ENCODE measurements around the gene PKHD1. TPM values are rescaled to one million over a fixed set of nuclear protein-coding genes. Genes with fewer than 3 reads are reported as not detected.

The PKHD1 gene, protein sequence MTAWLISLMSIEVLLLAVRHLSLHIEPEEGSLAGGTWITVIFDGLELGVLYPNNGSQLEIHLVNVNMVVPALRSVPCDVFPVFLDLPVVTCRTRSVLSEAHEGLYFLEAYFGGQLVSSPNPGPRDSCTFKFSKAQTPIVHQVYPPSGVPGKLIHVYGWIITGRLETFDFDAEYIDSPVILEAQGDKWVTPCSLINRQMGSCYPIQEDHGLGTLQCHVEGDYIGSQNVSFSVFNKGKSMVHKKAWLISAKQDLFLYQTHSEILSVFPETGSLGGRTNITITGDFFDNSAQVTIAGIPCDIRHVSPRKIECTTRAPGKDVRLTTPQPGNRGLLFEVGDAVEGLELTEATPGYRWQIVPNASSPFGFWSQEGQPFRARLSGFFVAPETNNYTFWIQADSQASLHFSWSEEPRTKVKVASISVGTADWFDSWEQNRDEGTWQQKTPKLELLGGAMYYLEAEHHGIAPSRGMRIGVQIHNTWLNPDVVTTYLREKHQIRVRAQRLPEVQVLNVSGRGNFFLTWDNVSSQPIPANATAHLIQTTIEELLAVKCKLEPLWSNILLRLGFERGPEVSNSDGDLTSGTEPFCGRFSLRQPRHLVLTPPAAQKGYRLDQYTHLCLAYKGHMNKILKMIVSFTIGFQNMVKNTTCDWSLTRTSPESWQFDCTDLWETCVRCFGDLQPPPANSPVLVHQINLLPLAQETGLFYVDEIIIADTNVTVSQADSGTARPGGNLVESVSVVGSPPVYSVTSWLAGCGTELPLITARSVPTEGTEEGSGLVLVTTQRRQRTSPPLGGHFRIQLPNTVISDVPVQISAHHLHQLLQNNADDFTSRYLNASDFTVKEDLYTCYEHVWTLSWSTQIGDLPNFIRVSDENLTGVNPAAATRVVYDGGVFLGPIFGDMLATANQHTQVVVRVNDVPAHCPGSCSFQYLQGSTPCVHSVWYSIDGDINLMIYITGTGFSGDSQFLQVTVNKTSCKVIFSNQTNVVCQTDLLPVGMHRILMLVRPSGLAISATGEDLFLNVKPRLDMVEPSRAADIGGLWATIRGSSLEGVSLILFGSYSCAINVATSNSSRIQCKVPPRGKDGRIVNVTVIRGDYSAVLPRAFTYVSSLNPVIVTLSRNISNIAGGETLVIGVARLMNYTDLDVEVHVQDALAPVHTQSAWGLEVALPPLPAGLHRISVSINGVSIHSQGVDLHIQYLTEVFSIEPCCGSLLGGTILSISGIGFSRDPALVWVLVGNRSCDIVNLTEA (N-terminal part only)
- 1.6 and 1.8 TPM in 2 replicates for total RNA-seq

DNA sequence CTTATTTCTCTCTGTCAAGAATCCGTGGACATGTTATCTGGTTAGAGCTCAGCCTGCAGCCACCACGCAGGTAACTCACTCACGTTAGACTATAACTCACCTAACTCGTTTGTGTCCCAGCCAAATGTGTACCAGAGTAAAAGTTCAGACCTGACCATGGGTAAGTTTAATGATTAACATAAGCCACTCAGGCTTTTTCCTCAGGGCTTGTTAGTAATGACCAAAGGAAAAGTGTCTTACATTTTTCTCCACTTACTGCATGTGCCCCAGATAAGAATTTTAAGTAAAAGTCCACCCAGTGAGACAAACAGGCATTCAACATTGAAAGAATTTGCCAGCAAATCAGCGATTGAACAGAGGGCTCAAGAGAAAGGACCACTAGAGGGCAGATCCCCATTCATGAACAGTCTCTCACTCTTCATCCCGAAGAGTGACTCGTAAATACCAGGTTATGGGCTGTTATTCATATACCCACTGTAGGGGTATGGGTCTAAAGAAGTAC, at the start of gene PKHD1:
Gene PKHD1, minus strand, starts transcription at position 116 of the 502 bp plus-strand sequence. CDS start 2,680 bp downstream, outside the sequence.
- H3K4me3 ChIP-seq (ENCODE audit: low read depth, low read length): peak within 1 kb of the TSS; percentile 36
- H3K36me3 ChIP-seq (ENCODE audit: control insufficient read depth, insufficient read depth, low read length): no peaks in the 10 kb centered on the region
- H3K27me3 ChIP-seq (ENCODE audit: control insufficient read depth, insufficient read depth, low read length): no peaks in the 10 kb centered on the region
- peak; percentile 65 for TF ChIP-seq CTCF (IDR thresholded peaks at IDR 0.05; ENCODE audit: insufficient read depth, low read length, poor library complexity, severe bottlenecking)
- peak; percentile 90 for DNase-seq (ENCODE audit: low read depth)

- Histone ChIP-seq H3K36me3 (ENCODE audit: control insufficient read depth, insufficient read depth, low read length) (no peaks in the 10 kb centered on the region), H3K4me3 (ENCODE audit: low read depth, low read length) (no peak overlapping the region), H3K27me3 (ENCODE audit: control insufficient read depth, insufficient read depth, low read length) (no peaks in the 10 kb centered on the region)
- DNase-seq (ENCODE audit: low read depth): no peak
- no peak for TF ChIP-seq CTCF (IDR thresholded peaks at IDR 0.05; ENCODE audit: insufficient read depth, low read length, poor library complexity, severe bottlenecking)
Observed at GRCh38 chr6:52136934-52137467, 49.6 kb upstream of the PKHD1 start.

GRCh38 chr6:52136055-52136454, 48.6 kb upstream of the PKHD1 start:
- no peaks in the 10 kb centered on the region for H3K36me3 ChIP-seq (ENCODE audit: control insufficient read depth, insufficient read depth, low read length)
- DNase-seq (ENCODE audit: low read depth): no peak

GRCh38 chr6:52135217-52135616, 47.8 kb upstream of the PKHD1 start:
- DNase-seq (ENCODE audit: low read depth): no peak
- Histone ChIP-seq H3K36me3 (ENCODE audit: control insufficient read depth, insufficient read depth, low read length) (no peaks in the 10 kb centered on the region), H3K4me3 (ENCODE audit: low read depth, low read length) (no peak overlapping the region), H3K27me3 (ENCODE audit: control insufficient read depth, insufficient read depth, low read length) (no peaks in the 10 kb centered on the region)
- no peak for TF ChIP-seq CTCF (IDR thresholded peaks at IDR 0.05; ENCODE audit: insufficient read depth, low read length, poor library complexity, severe bottlenecking)

More at GRCh38 chr6:52136055-52136454, 48.6 kb upstream of the PKHD1 start:
- no peak for TF ChIP-seq CTCF (IDR thresholded peaks at IDR 0.05; ENCODE audit: insufficient read depth, low read length, poor library complexity, severe bottlenecking)
- Histone ChIP-seq H3K4me3 (ENCODE audit: low read depth, low read length) (no peak overlapping the region), H3K27me3 (ENCODE audit: control insufficient read depth, insufficient read depth, low read length) (no peaks in the 10 kb centered on the region)

- no peaks in the 10 kb centered on the region for H3K36me3 ChIP-seq (ENCODE audit: control insufficient read depth, insufficient read depth, low read length)
- no peak for DNase-seq (ENCODE audit: low read depth)
- TF ChIP-seq CTCF (IDR thresholded peaks at IDR 0.05; ENCODE audit: insufficient read depth, low read length, poor library complexity, severe bottlenecking): no peak
- no peaks in the 10 kb centered on the region for H3K27me3 ChIP-seq (ENCODE audit: control insufficient read depth, insufficient read depth, low read length)
- no peak overlapping the region for H3K4me3 ChIP-seq (ENCODE audit: low read depth, low read length)
Observed at GRCh38 chr6:52134011-52134410, 46.6 kb upstream of the PKHD1 start.
